NT2/D1 (cell line): ENCODE data around the gene BID.

Experiments used
- SUZ12 ChIP-seq: IDR thresholded peaks from 2 replicates; pipeline ENCODE4 v1.6.1; 2011; ENCODE audit not compliant: insufficient read length, insufficient read depth; ENCODE audit errors: extremely low read depth
- YY1 ChIP-seq: IDR thresholded peaks from 2 replicates; pipeline ENCODE4 v1.6.1; 2011; ENCODE audit not compliant: insufficient read length, insufficient read depth
- ZNF274 ChIP-seq: IDR thresholded peaks from 2 replicates; pipeline ENCODE4 v1.6.1; 2011; ENCODE audit warnings: mild to moderate bottlenecking, low read depth, low read length

DNA sequence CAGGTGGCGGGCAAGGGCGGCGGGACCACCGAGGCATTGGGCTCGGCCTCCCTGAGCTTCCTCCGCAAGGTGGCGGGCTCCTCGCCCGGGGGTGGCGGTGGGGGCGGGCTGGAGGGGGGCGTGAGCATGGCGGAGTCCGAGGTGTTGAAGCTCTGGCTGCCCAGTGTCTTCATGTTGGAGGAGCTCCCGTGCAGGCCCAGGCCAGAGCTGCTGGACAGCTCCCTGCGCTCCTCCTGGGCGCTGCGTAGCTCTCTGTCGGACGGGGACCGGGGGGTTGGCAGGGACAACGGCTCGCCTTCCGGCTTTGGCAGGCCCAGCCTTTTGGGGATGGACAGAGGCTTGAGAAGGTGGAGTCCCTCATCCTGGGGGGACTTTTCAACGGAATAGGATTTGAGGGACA, 43.9 kb upstream of the BID start:
- TF ChIP-seq YY1 (no peak), ZNF274 (no peak), SUZ12 (no peak)
